ENCODE results near the gene FBXO30. TPM values are rescaled to one million over a fixed set of nuclear protein-coding genes. Genes with fewer than 3 reads are reported as not detected.
A peak's percentile ranks its signal among the peaks of the same experiment; 100 is the strongest.

The FBXO30 gene
- total and polyA plus RNA-seq, 5 experiments from 2014 or later, result 0.23 to 5.1 (median 0.90) TPM

- POLR2A ChIA-PET, result no interaction called here
- H3K27me3 Mint-ChIP-seq, result peaks cover 0 to 4% (median 0%) of the 10 kb centered on the region in 5 donors
- peaks cover 2 to 12% (median 8%) of the 10 kb centered on the region in 3 donors for H3K36me3 Mint-ChIP-seq
- ATAC-seq (no peak), DNase-seq (no peak)
- H3K4me1 Mint-ChIP-seq, result no peaks in the 10 kb centered on the region
- H3K27ac Mint-ChIP-seq, result no peak overlapping the region
- peaks cover 0 to 26% (median 12%) of the 10 kb centered on the region in 9 donors for H3K9me3 Mint-ChIP-seq
- no peak overlapping the region for H3K4me3 Mint-ChIP-seq
Measured at GRCh38 chr6:145772846-145773245, 41.7 kb downstream of the FBXO30 start.

- POLR2A ChIA-PET, result no interaction called here
- Mint-ChIP-seq H3K27me3 (no peaks in the 10 kb centered on the region), H3K9me3 (peaks cover 0 to 6% (median 0%) of the 10 kb centered on the region in 9 donors), H3K4me3 (no peak overlapping the region), H3K27ac (no peak overlapping the region), H3K4me1 (peaks cover 0 to 2% (median 0%) of the 10 kb centered on the region in 4 donors), H3K36me3 (peaks cover 0 to 2% (median 0%) of the 10 kb centered on the region in 3 donors)
- ATAC-seq (no peak), DNase-seq (no peak)
Measured at GRCh38 chr6:145765449-145765848, 49.1 kb downstream of the FBXO30 start.

DNA sequence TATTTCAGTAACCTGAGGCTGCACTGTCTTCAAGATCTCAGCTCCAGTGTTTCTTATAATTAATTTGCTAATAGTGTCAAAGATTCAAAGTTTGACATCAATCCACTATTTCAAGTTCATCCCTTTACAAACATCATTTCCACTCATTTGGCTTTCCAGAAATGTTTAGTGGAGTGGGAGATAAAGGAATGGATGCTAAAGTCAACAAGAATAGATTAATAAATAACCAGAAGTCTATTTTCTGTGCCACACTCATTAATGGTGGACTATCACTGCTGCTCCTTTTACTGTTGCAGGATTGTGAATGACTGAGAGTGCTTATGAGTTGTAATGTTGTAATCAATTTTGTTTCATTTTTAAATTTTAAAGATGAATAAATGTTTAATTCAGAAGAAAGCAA is 50.9 kb downstream of the FBXO30 start:
- POLR2A ChIA-PET, result no interaction called here
- Mint-ChIP-seq H3K9me3 (no peaks in the 10 kb centered on the region), H3K4me1 (peaks cover 0 to 2% (median 0%) of the 10 kb centered on the region in 4 donors), H3K27me3 (no peaks in the 10 kb centered on the region), H3K27ac (no peak overlapping the region), H3K4me3 (no peak overlapping the region), H3K36me3 (no peaks in the 10 kb centered on the region)
- no peak for ATAC-seq
- DNase-seq, result no peak

DNA sequence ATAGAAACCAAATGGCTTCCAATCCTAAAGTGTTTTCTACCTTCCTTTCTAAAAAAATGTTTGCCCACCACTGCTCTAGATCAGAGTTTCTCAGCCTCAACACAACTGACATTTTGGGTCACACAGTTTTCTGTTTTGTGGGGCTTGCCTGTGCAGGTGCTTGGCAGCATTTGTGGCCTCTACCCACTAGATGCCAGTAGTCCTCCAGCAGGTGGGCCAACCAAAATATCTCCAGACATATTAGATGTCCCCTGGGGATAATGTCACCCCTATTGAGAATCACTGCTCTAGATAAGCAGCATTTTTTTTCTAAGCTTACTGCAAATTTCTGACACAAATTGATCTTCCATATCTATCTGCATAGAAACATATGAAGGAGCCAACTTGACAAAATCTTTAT is 53.0 kb downstream of the FBXO30 start:
- POLR2A ChIA-PET, result no interaction called here
- H3K36me3 Mint-ChIP-seq, result no peaks in the 10 kb centered on the region
- H3K4me3 Mint-ChIP-seq, result no peak overlapping the region
- H3K9me3 Mint-ChIP-seq, result no peaks in the 10 kb centered on the region
- no peaks in the 10 kb centered on the region for H3K27me3 Mint-ChIP-seq
- H3K27ac Mint-ChIP-seq, result no peak overlapping the region
- no peak for DNase-seq
- no peak for ATAC-seq
- peaks cover 0 to 2% (median 0%) of the 10 kb centered on the region in 4 donors for H3K4me1 Mint-ChIP-seq

- Mint-ChIP-seq H3K27ac (no peak overlapping the region), H3K27me3 (peaks cover 0 to 13% (median 0%) of the 10 kb centered on the region in 5 donors), H3K9me3 (no peaks in the 10 kb centered on the region), H3K4me1 (peaks cover 0 to 2% (median under 1%) of the 10 kb centered on the region in 4 donors), H3K4me3 (no peak overlapping the region), H3K36me3 (no peaks in the 10 kb centered on the region)
- no peak for DNase-seq
- POLR2A ChIA-PET, result no interaction called here
- ATAC-seq, result no peak
Measured at GRCh38 chr6:145758113-145758512, 56.5 kb downstream of the FBXO30 start.

DNA sequence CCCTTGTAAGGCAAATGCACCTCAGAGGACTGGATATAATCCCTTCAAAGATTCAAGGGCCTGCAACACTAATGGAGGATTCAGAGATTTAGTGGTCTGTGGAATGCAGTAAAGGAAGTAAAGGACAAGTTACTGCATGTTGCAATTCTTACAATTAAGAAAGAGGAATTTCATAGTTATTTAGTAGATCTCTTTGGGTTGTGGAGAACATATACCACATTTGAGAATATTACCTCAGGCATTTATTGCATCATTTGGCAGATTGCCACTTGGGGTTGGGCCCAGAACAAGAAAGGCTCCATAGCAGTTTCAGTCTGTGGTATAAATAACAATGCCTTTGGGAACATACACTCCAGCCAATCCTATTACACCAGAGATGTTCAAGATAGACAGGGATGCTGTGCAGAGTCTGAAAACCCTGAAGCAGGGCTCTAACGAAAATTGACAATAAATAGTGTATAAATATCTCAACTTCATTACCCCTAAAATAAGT is 58.4 kb downstream of the FBXO30 start:
- no peak for DNase-seq
- Mint-ChIP-seq H3K27ac (no peak overlapping the region), H3K4me1 (peaks cover 0 to 2% (median 0%) of the 10 kb centered on the region in 4 donors)

DNA sequence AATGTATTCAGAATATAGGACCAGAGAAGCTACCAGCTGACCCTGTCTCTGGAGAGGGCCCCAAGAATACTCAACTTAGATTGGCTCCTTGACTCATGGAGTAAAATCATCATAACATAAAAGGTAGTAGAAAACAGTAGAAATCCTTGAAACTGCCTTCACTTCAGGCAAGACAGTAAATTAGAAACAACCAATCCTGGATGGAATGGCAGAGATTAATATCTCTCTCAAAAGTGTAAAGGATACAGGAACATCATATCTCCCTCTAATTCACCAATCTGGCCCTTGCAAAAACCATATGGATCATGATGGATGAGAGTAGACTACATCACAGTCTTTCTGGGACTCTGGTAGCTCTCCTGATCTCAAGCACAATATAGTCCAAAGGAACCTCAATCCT is 58.9 kb downstream of the FBXO30 start:
- Mint-ChIP-seq H3K9me3 (no peaks in the 10 kb centered on the region), H3K4me1 (peaks cover 0 to 2% (median 0%) of the 10 kb centered on the region in 4 donors), H3K27me3 (peaks cover 0 to 13% (median 0%) of the 10 kb centered on the region in 5 donors), H3K4me3 (no peak overlapping the region), H3K36me3 (no peaks in the 10 kb centered on the region), H3K27ac (no peak overlapping the region)
- POLR2A ChIA-PET, result no interaction called here
- no peak for ATAC-seq
- DNase-seq, result no peak

More for the DNA sequence above, 58.4 kb downstream of the FBXO30 start:
- Mint-ChIP-seq H3K9me3 (no peaks in the 10 kb centered on the region), H3K27me3 (peaks cover 0 to 13% (median 0%) of the 10 kb centered on the region in 5 donors), H3K36me3 (no peaks in the 10 kb centered on the region), H3K4me3 (no peak overlapping the region)
- POLR2A ChIA-PET, result no interaction called here
- ATAC-seq, result no peak

DNA sequence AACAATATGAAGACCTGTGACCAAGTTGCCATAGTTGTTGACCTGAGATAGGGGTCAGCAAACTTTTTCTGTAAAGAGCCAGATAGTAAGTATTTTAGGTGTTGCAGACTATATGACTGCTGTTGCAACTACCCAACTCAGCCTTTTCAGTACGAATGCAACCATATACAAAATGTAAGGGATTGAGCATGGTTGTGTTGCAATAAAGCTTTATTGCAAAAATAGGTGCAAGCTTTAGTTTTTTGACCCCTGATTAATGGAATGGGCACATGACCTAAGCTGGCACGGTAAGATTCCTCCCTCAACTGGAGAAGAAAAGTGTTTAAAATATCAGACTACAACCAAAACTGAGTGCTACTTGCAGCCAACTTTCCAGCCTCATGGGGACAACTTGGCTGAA is 62.0 kb downstream of the FBXO30 start:
- peaks cover 0 to 7% (median 3%) of the 10 kb centered on the region in 4 donors for H3K4me1 Mint-ChIP-seq
- POLR2A ChIA-PET, result no interaction called here

DNA sequence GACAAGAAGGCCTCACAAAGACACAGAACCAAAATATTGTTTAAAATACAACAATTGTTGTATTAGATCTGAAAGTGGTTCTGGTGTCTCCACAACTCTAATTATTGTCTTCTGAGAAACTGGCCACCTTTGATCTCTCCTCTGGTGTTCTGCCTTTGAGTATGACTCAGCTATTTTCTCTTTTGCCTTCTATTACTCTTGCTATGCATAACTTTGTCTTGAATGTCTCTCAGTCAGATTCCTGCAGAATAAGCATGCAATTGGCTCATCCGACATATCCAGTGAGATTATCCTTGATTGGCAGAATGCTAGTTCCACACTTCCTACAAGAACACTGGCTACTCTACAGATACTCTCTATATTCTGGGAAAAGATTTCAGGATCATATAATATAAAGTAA is 65.0 kb downstream of the FBXO30 start:
- Mint-ChIP-seq H3K27me3 (peaks cover 0 to 4% (median 0%) of the 10 kb centered on the region in 5 donors), H3K36me3 (peaks cover 3 to 18% (median 16%) of the 10 kb centered on the region in 3 donors), H3K27ac (no peak overlapping the region), H3K4me1 (peaks cover 0 to 7% (median 2%) of the 10 kb centered on the region in 4 donors), H3K4me3 (no peak overlapping the region), H3K9me3 (no peaks in the 10 kb centered on the region)
- ATAC-seq (no peak), DNase-seq (no peak)
- POLR2A ChIA-PET, result no interaction called here

More for the DNA sequence above, 62.0 kb downstream of the FBXO30 start:
- no peak overlapping the region for H3K27ac Mint-ChIP-seq
- peaks cover 0 to 12% (median 12%) of the 10 kb centered on the region in 3 donors for H3K36me3 Mint-ChIP-seq
- no peak overlapping the region for H3K4me3 Mint-ChIP-seq
- H3K27me3 Mint-ChIP-seq, result peaks cover 0 to 13% (median 0%) of the 10 kb centered on the region in 5 donors
- H3K9me3 Mint-ChIP-seq, result no peaks in the 10 kb centered on the region
- no peak for DNase-seq
- no peak for ATAC-seq

- Mint-ChIP-seq H3K27me3 (peaks cover 0 to 4% (median 0%) of the 10 kb centered on the region in 5 donors), H3K27ac (peak overlapping the region in 1 of 10 donors; percentile 20), H3K4me1 (peaks cover 0 to 7% (median 2%) of the 10 kb centered on the region in 4 donors), H3K9me3 (no peaks in the 10 kb centered on the region), H3K36me3 (peaks cover 3 to 18% (median 16%) of the 10 kb centered on the region in 3 donors), H3K4me3 (no peak overlapping the region)
- DNase-seq (no peak), ATAC-seq (no peak)
- POLR2A ChIA-PET, result no interaction called here
Measured at GRCh38 chr6:145745861-145746260, 68.7 kb downstream of the FBXO30 start.

DNA sequence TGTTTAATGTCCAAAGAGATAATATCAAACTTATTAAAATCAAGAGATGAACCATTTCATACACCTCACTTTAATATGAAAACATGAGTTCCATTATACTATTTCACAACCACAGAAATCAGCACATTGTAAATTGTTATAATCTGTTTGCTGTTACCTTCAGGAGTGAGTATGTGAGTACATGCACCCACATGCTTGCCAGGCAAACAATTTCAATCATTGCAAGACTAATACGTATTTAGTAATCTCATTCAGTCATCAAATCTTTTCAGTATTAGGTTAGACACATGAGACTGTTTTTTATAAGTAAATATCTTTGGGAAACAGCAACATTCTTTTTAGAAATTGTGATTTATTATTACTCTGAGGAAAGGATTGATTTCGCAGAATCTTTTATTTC is 70.0 kb downstream of the FBXO30 start:
- DNase-seq, result no peak
- POLR2A ChIA-PET, result interaction anchor here (1.2 kb wide), 1 partner anchor 9 kb away, joined by 4 read pairs; the partner anchor contains the start of gene EPM2A
- no peak overlapping the region for H3K4me3 Mint-ChIP-seq

More for the DNA sequence above, 70.0 kb downstream of the FBXO30 start:
- no peak for ATAC-seq
- H3K36me3 Mint-ChIP-seq, result peaks cover 3 to 16% (median 11%) of the 10 kb centered on the region in 3 donors
- no peaks in the 10 kb centered on the region for H3K9me3 Mint-ChIP-seq
- peaks cover 0 to 3% (median under 1%) of the 10 kb centered on the region in 4 donors for H3K4me1 Mint-ChIP-seq
- peaks cover 0 to 4% (median 0%) of the 10 kb centered on the region in 5 donors for H3K27me3 Mint-ChIP-seq
- H3K27ac Mint-ChIP-seq, result no peak overlapping the region
